Colonic mucosa (tissue), 4 donors: ENCODE results near the gene FAM3B. TPM values are rescaled to one million over a fixed set of nuclear protein-coding genes. Genes with fewer than 3 reads are reported as not detected.

ENCODE experiments used
- DNase-seq: peaks from one replicate; pipeline ENCODE4 v3.0.0-alpha.2; 2020
- H3K27ac ChIP-seq: fragments of 200-600 bp; one replicate; pipeline ENCODE4 v1.8.0; 2021
- H3K27me3 ChIP-seq: fragments of 200-600 bp; one replicate; pipeline ENCODE4 v1.8.0; 2021
- H3K36me3 ChIP-seq: fragments of 200-600 bp; one replicate; pipeline ENCODE4 v1.8.0; 2021
- H3K4me1 ChIP-seq: fragments of 200-600 bp; one replicate; pipeline ENCODE4 v1.8.0; 2021; ENCODE audit warnings: mild to moderate bottlenecking
- H3K4me3 ChIP-seq: fragments of 200-600 bp; one replicate; pipeline ENCODE4 v1.8.0; 2021
- H3K9ac ChIP-seq, 2 donors: one replicate each; pipeline ENCODE4 v1.7.0; 2013; ENCODE audit warnings: control low read depth in 2 of 2, low read depth in 2 of 2, low read length in 2 of 2
- H3K9me3 ChIP-seq: fragments of 200-600 bp; one replicate; pipeline ENCODE4 v1.8.0; 2021
- CTCF ChIP-seq: fragments of 200-600 bp; IDR thresholded peaks from one replicate; pipeline ENCODE4 v1.8.0; 2022; ENCODE audit warnings: antibody characterized with exemption, mild to moderate bottlenecking
- intact Hi-C: fragments of 100-400 bp; cut with DNase I; formaldehyde crosslinking; loops from one replicate; pipeline ENCODE4 v1.14.1; 2022
- total RNA-seq, 2 donors: library from RNA; stranded (reverse); fragmentation: NEBNext Ultra II Directional in 1 of 2; extraction: Animal tissue kit (Norgen Biotek cat#: 25700) in 1 of 2; gene quantifications; one replicate each; pipeline ENCODE4 v1.2.1, GENCODE V29; 2021
- donor health status: healthy.
- donor health status: DM: no; HTN: no; CAD: no.
- donor health status: DM: no; HTN: no; CAD: no.

Gene FAM3B
- total RNA-seq, 2 donors from 2014 or later = 0.35 to 0.90 TPM

DNA sequence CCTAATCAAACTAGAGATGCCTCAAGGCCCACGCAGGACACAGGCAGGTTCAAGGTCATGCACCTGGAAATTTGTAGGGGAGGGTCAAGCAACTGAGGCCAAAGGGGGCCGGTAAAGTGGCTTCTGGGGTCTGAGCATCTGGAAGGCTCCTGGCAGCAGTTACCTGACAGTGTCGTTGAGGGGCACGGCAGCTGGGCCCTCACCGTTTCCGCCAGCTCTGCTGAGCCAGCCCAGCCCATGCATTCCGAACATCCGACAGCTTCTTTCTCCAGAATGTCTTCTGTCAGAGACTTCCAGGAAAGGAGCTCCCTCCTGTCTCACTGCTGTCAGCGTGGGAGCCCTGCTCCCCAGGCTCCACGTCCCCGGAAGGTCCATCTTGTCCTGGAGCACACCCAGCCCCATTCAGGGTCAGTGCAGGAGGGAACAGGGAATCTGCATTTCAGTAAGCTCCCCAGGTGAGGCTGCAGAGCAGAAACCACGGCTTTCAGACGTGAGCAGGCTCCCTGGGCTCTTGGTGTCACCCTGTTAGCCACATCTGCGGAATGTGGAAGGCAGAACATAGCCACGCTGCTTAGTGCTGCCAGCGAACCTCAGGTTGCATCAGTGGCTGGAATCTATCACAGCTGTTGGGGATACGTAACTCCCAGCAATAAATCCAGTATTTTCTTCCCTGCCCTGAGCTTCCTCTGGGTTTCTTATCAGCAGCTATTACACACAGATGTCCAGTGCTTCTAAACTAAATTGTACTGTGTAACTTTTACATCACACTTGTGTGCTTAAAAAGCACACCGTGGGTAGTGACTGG is 36.3 kb upstream of the FAM3B start:
- DNase-seq = no peak
- no peak for TF ChIP-seq CTCF
- intact Hi-C loops = loop anchor here (5.0 to 10.0 kb wide), 4 partner anchors 82 to 494 kb away; partner anchors contain the start of gene MX2

DNA sequence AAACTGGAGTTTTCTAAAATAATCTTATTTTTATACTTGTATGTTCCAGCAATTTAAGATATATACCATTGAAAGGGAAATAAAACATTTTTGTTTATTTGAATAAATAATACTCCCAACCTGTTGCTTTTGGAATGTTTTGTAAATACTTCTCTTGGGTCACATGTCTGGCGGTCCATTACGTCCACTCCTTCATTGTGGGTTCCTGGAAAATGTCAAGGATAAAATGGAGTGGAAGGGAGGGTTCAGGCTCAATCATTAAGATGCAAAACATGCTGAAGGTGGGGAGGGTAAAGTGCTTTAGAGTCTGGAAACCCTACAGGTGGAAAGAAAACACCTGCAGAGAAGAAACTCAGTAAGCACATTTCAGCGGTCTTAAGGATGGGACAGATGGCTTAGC is 34.2 kb upstream of the FAM3B start:
- H3K9me3 ChIP-seq = no peaks in the 10 kb centered on the region
- H3K4me3 ChIP-seq = no peak overlapping the region
- H3K4me1 ChIP-seq = no peaks in the 10 kb centered on the region
- no peaks in the 10 kb centered on the region for H3K27me3 ChIP-seq
- intact Hi-C loops = loop anchor here (2.0 to 10.0 kb wide), 5 partner anchors 80 to 492 kb away; partner anchors contain the start of gene MX2
- no peaks in the 10 kb centered on the region for H3K36me3 ChIP-seq
- DNase-seq = no peak
- H3K9ac ChIP-seq = no peak overlapping the region
- H3K27ac ChIP-seq = no peak overlapping the region
- TF ChIP-seq CTCF = no peak

More for the DNA sequence above, 36.3 kb upstream of the FAM3B start:
- H3K27me3 ChIP-seq = no peaks in the 10 kb centered on the region
- no peaks in the 10 kb centered on the region for H3K4me1 ChIP-seq
- H3K4me3 ChIP-seq = no peak overlapping the region
- no peak overlapping the region for H3K9ac ChIP-seq
- no peaks in the 10 kb centered on the region for H3K36me3 ChIP-seq
- no peaks in the 10 kb centered on the region for H3K9me3 ChIP-seq
- H3K27ac ChIP-seq = no peak overlapping the region

DNA sequence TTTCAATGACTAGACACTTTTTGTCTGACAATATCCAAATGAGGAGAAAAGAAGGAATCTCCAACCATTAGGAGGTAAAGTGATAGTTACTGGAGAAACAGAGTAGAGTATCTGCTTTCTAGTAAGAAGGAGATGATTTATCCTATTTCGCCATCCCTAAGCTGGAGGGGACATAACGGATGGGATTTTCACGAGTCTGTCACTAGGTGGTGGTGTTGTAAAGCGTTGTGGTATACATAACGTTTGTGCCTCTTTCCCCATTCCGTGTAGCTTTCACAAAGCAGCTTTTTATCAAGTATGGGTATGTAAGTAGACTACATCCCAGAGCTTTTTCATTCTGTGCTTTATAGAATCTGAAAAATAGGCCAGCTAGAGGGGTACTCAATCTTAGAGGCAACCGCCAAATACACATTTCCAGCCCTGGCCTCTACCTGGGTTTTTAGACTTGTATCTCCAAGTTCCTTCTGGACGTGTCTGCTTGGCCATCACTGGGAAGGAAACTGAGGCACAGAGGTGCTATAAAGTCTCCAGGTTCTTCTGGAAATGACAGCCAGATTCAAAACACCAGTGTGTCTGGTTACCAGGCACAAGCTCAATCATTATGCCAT is 33.3 kb upstream of the FAM3B start:
- H3K9me3 ChIP-seq = no peaks in the 10 kb centered on the region
- no peaks in the 10 kb centered on the region for H3K36me3 ChIP-seq
- H3K4me3 ChIP-seq = no peak overlapping the region
- H3K27ac ChIP-seq = no peak overlapping the region
- intact Hi-C loops = loop anchor here (2.0 to 10.0 kb wide), 5 partner anchors 79 to 491 kb away; partner anchors contain the start of gene MX2
- H3K9ac ChIP-seq = no peak overlapping the region
- TF ChIP-seq CTCF = peak; percentile 77
- H3K27me3 ChIP-seq = no peaks in the 10 kb centered on the region
- no peaks in the 10 kb centered on the region for H3K4me1 ChIP-seq
- peak; percentile 64 for DNase-seq

DNA sequence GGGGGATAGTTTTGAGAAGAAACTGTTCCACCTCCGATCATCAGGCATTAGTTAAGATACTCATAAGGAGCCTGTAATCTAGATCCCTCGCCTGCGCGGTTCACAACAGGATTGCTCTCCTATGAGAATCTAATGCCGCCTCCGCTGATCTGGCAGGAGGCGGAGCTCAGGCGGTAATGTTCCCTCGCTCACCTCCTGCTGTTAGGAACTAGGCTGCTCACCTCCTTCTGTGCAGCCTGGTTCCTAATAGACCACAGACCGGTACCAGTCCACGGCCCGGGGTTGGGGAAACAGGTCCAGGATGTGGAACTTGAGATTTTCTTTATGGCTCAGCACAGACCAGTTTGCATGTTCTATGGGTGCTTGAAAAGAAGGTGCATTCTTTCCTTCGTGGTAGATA is 27.2 kb upstream of the FAM3B start:
- H3K4me3 ChIP-seq = no peak overlapping the region
- no peak for TF ChIP-seq CTCF
- no peaks in the 10 kb centered on the region for H3K4me1 ChIP-seq
- H3K27me3 ChIP-seq = peaks cover 15% of the 10 kb centered on the region
- H3K9me3 ChIP-seq = no peaks in the 10 kb centered on the region
- no peak overlapping the region for H3K9ac ChIP-seq
- DNase-seq = no peak
- no peak overlapping the region for H3K27ac ChIP-seq
- intact Hi-C loops = loop anchor here (10.0 kb wide), 3 partner anchors 165 to 485 kb away; no protein-coding TSS in a partner anchor
- H3K36me3 ChIP-seq = no peaks in the 10 kb centered on the region

DNA sequence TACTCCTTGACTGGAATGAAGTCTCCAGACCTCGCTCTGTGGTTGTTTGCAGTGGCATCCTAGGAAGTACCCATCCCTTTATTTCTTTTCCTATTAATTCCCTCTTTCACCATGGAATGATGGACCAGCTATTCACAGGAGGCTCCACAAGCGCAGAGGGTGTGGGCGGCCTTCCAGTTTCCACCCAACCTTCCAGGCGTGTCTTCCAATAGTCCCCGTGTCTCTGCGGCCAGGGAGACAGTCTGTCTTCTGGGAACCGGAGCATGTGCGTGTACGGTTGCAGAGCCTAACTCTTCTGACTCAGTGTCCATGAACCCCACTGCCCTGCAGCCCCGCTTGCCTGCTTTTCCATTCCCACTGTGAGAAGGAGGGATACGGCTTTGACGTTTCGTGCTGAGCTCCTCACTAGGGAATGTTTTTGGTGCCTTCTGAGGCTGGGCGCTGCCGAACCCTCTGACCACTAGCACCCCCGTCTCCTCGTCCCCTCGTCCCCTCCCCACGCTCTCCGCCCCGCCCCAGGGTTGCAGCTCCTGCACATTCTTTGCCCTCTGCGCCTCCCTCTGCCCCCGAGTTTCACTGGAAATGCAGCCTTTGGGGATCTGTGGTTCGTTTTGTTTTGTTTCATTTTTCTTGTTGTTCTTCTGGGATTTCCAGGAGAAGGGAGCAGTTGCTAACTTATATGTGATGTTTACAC is 26.3 kb upstream of the FAM3B start:
- intact Hi-C loops = no loop called here
- TF ChIP-seq CTCF = no peak

More for the DNA sequence above, 26.3 kb upstream of the FAM3B start:
- Histone ChIP-seq H3K27me3 (peaks cover 15% of the 10 kb centered on the region), H3K4me1 (no peaks in the 10 kb centered on the region), H3K27ac (no peak overlapping the region), H3K4me3 (no peak overlapping the region), H3K9ac (no peak overlapping the region), H3K36me3 (no peaks in the 10 kb centered on the region), H3K9me3 (no peaks in the 10 kb centered on the region)
- no peak for DNase-seq
